Right cardiac atrium (tissue), 5 donors: ENCODE data around the gene RAD18. TPM values are rescaled to one million over a fixed set of nuclear protein-coding genes. Genes with fewer than 3 reads are reported as not detected.

Experiments used
- ATAC-seq, 2 donors: fragments of 200-7000 bp; cut with Tn5 transposase; one replicate each; pipeline versions ENCODE4 v1.8.0 to v1.9.1; 2020; ENCODE audit warnings: moderate library complexity in 2 of 2, mild to moderate bottlenecking in 1 of 2
- DNase-seq, 3 donors: peaks; one replicate each; pipeline ENCODE4 v3.0.0-alpha.2; 2020
- H3K27ac ChIP-seq: one replicate; pipeline ENCODE4 v1.5.1; 2013; ENCODE audit warnings: mild to moderate bottlenecking, low read length, control low read depth, moderate library complexity
- H3K27me3 ChIP-seq: one replicate; pipeline ENCODE4 v1.6.1; 2013; ENCODE audit not compliant: control insufficient read depth, insufficient read depth
- H3K4me1 ChIP-seq: one replicate; pipeline ENCODE4 v1.6.1; 2013; ENCODE audit warnings: low read length; ENCODE audit not compliant: control insufficient read depth, insufficient read depth
- H3K4me3 ChIP-seq: one replicate; pipeline ENCODE4 v1.5.1; 2013; ENCODE audit warnings: low read length, control low read depth
- H3K9me3 ChIP-seq: one replicate; pipeline ENCODE4 v1.6.1; 2013; ENCODE audit warnings: low read length; ENCODE audit not compliant: control insufficient read depth
- WGBS: extraction: QIAGEN DNeasy Blood & Tissue Kit; methylation state at CpG from one replicate; pipeline ENCODE4 v1.1.7; 2013; 5-methylcytosine and 5-hydroxymethylcytosine counted together
- intact Hi-C, 4 donors: fragments of 100-400 bp; cut with DNase I; formaldehyde crosslinking; loops; one replicate each; pipeline versions ENCODE4 v1.11.0 to v1.14.0; 2022 to 2023
- polyA plus RNA-seq: library from polyadenylated mRNA; stranded (reverse); fragments of 200-250 nt; gene quantifications from one replicate; pipeline ENCODE4 v1.2.3, GENCODE V29; 2013
- total RNA-seq, 4 donors: library from RNA; stranded (reverse); fragmentation: NEBNext Ultra II Directional; extraction: Animal tissue kit (Norgen Biotek cat#: 25700); gene quantifications; one replicate each; pipeline ENCODE4 v1.2.1, GENCODE V29; 2021
- donor health status: healthy with polysubstance abuse.
- donor health status: DM: no; HTN: yes; CAD: no.
- donor health status: DM: no; HTN: no; CAD: no.
- donor health status: DM: no; HTN: yes; CAD: no; lungs with severe emphysema.
- donor health status: DM: yes; HTN: yes; CAD: no.

RAD18 gene
- total and polyA plus RNA-seq, 5 donors: 1.0 to 9.3 (median 3.6) TPM

- H3K4me1 ChIP-seq: no peaks in the 10 kb centered on the region
- no peak for ATAC-seq
- intact Hi-C loops: no loop called here
- no peak overlapping the region for H3K27ac ChIP-seq
- no peak for DNase-seq
- 98% methylated on average over 1 of the region's 1 CpG for WGBS
- no peak overlapping the region for H3K4me3 ChIP-seq
- no peaks in the 10 kb centered on the region for H3K27me3 ChIP-seq
- H3K9me3 ChIP-seq: no peaks in the 10 kb centered on the region
These were observed 135.6 kb downstream of the RAD18 start for GRCh38 chr3:8827641-8828040.

Other genes starting within 250 kb of the RAD18 start
- 10 to 100 TPM; 18.8 to 27.7 (median 22.5) TPM for gene CAV3, start 229.7 kb downstream of the RAD18 start, total RNA-seq
- gene CAV3, start 229.7 kb downstream of the RAD18 start, polyA plus RNA-seq: 25.4 TPM
- gene OXTR, start 193.9 kb downstream of the RAD18 start, total RNA-seq: under 1 TPM; 0.26 to 0.79 (median 0.43) TPM
- gene OXTR, start 193.9 kb downstream of the RAD18 start, polyA plus RNA-seq: 0.11 TPM